Thymus (tissue), 11 donors: ENCODE measurements around the gene IGSF9B. TPM values are rescaled to one million over a fixed set of nuclear protein-coding genes. Genes with fewer than 3 reads are reported as not detected.

Source experiments
- DNase-seq, 9 donors: peaks; one replicate each; pipeline ENCODE4 v3.0.0-alpha.2; 2013; ENCODE audit warnings: low spot score in 9 of 9, low read depth in 6 of 9, missing footprints in 1 of 9
- H3K27ac ChIP-seq, 2 donors: one replicate each; pipeline ENCODE4 v1.5.1; 2013; ENCODE audit warnings: control low read depth in 1 of 2, low read depth in 1 of 2, low read length in 1 of 2, mild to moderate bottlenecking in 1 of 2, moderate library complexity in 1 of 2
- H3K27me3 ChIP-seq, 2 donors: one replicate each; pipeline ENCODE4 v1.5.1; 2013; ENCODE audit warnings: low read length in 1 of 2; ENCODE audit not compliant: control insufficient read depth in 2 of 2, insufficient read depth in 1 of 2
- H3K36me3 ChIP-seq, 2 donors: one replicate each; pipeline ENCODE4 v1.5.1; 2013; ENCODE audit warnings: low read length in 1 of 2, mild to moderate bottlenecking in 1 of 2, moderate library complexity in 1 of 2; ENCODE audit not compliant: control insufficient read depth in 2 of 2, insufficient read depth in 2 of 2
- H3K4me1 ChIP-seq, 2 donors: one replicate each; pipeline ENCODE4 v1.5.1; 2013; ENCODE audit warnings: low read length in 2 of 2; ENCODE audit not compliant: control insufficient read depth in 2 of 2, insufficient read depth in 2 of 2
- H3K4me3 ChIP-seq, 2 donors: one replicate each; pipeline ENCODE4 v1.5.1; 2013; ENCODE audit warnings: low read length in 2 of 2, control low read depth in 1 of 2, mild to moderate bottlenecking in 1 of 2
- H3K9me3 ChIP-seq, 2 donors: one replicate each; pipeline ENCODE4 v1.5.1; 2013; ENCODE audit warnings: low read length in 1 of 2, mild to moderate bottlenecking in 1 of 2; ENCODE audit not compliant: control insufficient read depth in 2 of 2, insufficient read depth in 1 of 2
- whole genome bisulfite sequencing: extraction: QIAGEN DNeasy Blood & Tissue Kit; methylation state at CpG from one replicate; pipeline ENCODE4 v1.1.7; 2013; 5-methylcytosine and 5-hydroxymethylcytosine counted together
- polyA plus RNA-seq: library from polyadenylated mRNA; stranded (reverse); fragments of 200-250 nt; gene quantifications from one replicate; pipeline ENCODE4 v1.2.3, GENCODE V29; 2013
- total RNA-seq: library from RNA; stranded (reverse); fragments of 120-200 nt; gene quantifications from one replicate; pipeline ENCODE4 v1.2.4, GENCODE V29; 2013
- donor health status: healthy.

The IGSF9B gene
- total and polyA plus RNA-seq, 2 donors = 1.6 to 1.8 TPM

DNA sequence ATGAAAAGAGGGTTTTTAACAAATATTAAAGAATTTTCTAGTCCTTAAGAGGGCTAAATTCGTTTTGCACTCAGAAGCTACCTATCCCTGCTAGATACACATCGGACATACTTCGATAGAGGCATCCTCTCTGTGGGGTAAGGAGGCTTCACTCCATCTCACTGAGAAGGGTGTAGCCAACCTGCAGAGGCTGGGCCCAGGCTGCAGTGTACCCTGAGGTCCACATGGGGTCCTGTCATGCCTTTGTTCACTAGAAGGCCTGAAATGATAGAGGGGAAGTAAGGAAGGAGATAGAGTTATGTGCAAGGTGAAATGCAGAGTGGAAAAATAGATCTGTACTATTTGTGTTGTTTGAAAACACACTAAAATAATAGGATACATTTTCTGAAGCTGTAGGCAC lies 45.6 kb downstream of the IGSF9B start:
- 91% methylated on average over 3 of the region's 3 CpGs for WGBS
- DNase-seq = no peak
- peaks cover 0 to 5% of the 10 kb centered on the region in 2 donors for H3K27me3 ChIP-seq
- no peaks in the 10 kb centered on the region for H3K4me1 ChIP-seq
- H3K9me3 ChIP-seq = peaks cover 0 to 1% of the 10 kb centered on the region in 2 donors
- H3K36me3 ChIP-seq = no peaks in the 10 kb centered on the region
- H3K27ac ChIP-seq = no peak overlapping the region
- no peak overlapping the region for H3K4me3 ChIP-seq

DNA sequence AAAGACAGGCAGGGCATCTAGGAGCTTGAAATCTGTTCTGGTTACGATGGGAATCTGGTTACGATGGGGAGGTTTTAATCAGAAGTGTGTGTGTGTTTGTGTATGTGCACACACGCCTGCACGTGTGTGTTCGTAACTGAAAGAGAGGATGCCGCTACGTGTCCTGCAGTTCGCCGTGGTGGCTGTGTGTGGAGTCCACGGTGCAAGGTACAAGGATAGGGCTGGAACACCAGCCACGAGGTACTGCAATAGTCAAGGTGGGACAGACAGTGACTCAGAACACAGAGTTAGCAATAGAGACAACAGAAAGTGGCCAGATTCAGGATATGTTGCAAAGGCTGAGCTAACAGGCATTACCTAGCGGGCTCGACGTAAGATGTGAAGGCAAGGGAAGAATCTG lies 46.7 kb downstream of the IGSF9B start:
- DNase-seq = no peak
- 96% methylated on average over 14 of the region's 14 CpGs for WGBS
- no peaks in the 10 kb centered on the region for H3K36me3 ChIP-seq
- H3K4me3 ChIP-seq = no peak overlapping the region
- no peaks in the 10 kb centered on the region for H3K27me3 ChIP-seq
- H3K4me1 ChIP-seq = no peaks in the 10 kb centered on the region
- no peak overlapping the region for H3K27ac ChIP-seq
- H3K9me3 ChIP-seq = peaks cover 0 to 1% of the 10 kb centered on the region in 2 donors

GRCh38 chr11:133908827-133909226 lies 47.9 kb downstream of the IGSF9B start:
- DNase-seq = no peak
- H3K4me3 ChIP-seq = no peak overlapping the region
- H3K36me3 ChIP-seq = no peaks in the 10 kb centered on the region
- 96% methylated on average over 16 of the region's 16 CpGs for WGBS
- peaks cover 0 to 1% of the 10 kb centered on the region in 2 donors for H3K9me3 ChIP-seq
- no peak overlapping the region for H3K27ac ChIP-seq
- H3K4me1 ChIP-seq = no peaks in the 10 kb centered on the region
- no peaks in the 10 kb centered on the region for H3K27me3 ChIP-seq

- WGBS = 96% methylated on average over 24 of the region's 24 CpGs
- peaks cover 0 to 1% of the 10 kb centered on the region in 2 donors for H3K9me3 ChIP-seq
- H3K4me3 ChIP-seq = no peak overlapping the region
- DNase-seq = no peak
- no peak overlapping the region for H3K27ac ChIP-seq
- no peaks in the 10 kb centered on the region for H3K36me3 ChIP-seq
- no peaks in the 10 kb centered on the region for H3K4me1 ChIP-seq
- H3K27me3 ChIP-seq = no peaks in the 10 kb centered on the region
These were observed 48.9 kb downstream of the IGSF9B start for GRCh38 chr11:133907841-133908241.

DNA sequence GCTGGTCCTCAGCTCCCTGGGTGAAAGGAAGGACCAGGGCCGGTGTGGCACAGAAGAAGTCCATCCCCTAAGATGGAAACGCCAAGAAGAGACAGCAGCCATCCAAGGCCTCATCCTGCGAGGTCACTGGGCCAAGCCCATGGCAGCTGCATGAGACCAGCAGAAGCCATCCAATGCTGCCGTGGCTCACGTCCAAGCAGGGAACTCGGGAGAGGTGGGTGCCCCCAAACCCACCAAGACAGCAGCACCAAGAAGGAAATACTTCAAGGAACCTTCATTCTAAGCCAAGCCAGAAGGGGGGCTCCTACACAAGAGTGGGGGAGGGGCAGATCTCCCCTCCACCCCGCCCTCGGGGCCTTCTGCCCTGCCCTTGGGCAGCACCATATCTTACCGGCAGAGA lies 49.6 kb downstream of the IGSF9B start:
- no peaks in the 10 kb centered on the region for H3K4me1 ChIP-seq
- no peak for DNase-seq
- no peaks in the 10 kb centered on the region for H3K27me3 ChIP-seq
- no peak overlapping the region for H3K27ac ChIP-seq
- no peak overlapping the region for H3K4me3 ChIP-seq
- H3K9me3 ChIP-seq = peaks cover 0 to 1% of the 10 kb centered on the region in 2 donors
- WGBS = 97% methylated on average over 9 of the region's 9 CpGs
- H3K36me3 ChIP-seq = no peaks in the 10 kb centered on the region

GRCh38 chr11:133906746-133907145 lies 50.0 kb downstream of the IGSF9B start:
- Histone ChIP-seq H3K4me1 (no peaks in the 10 kb centered on the region), H3K27me3 (no peaks in the 10 kb centered on the region), H3K9me3 (peaks cover 0 to 1% of the 10 kb centered on the region in 2 donors), H3K4me3 (no peak overlapping the region), H3K36me3 (no peaks in the 10 kb centered on the region), H3K27ac (no peak overlapping the region)
- 96% methylated on average over 13 of the region's 13 CpGs for WGBS
- no peak for DNase-seq

- Histone ChIP-seq H3K4me3 (no peak overlapping the region), H3K9me3 (peaks cover 0 to 1% of the 10 kb centered on the region in 2 donors), H3K27me3 (no peaks in the 10 kb centered on the region), H3K4me1 (no peaks in the 10 kb centered on the region), H3K27ac (no peak overlapping the region), H3K36me3 (no peaks in the 10 kb centered on the region)
- no peak for DNase-seq
- WGBS = 96% methylated on average over 15 of the region's 15 CpGs
These were observed 50.5 kb downstream of the IGSF9B start for GRCh38 chr11:133906241-133906640.

DNA sequence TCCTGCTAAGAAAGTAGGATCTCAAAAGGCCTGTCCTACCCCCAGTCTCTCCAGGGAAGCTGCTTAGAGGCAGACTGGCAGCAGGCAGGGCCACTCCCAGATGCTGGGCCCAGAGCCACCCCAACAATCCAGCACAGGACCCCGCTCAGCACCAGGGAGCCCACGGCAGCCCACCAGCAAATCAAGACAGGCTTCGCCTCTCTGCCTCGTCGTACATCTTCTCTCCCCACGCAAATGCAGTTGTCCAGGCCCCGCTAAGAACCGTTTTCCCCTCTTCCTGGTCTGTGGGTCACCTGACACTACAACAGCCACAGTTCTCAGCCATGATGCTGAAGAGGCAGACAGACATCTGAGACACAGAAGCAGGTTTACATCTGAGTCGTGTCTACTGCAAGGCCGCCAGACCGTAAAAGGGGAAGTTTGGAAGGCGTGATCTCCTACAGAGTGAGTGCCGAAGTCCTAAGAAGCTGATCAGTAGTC lies 51.1 kb downstream of the IGSF9B start:
- 87% methylated on average over 13 of the region's 13 CpGs for WGBS
- H3K4me1 ChIP-seq = no peaks in the 10 kb centered on the region
- no peak overlapping the region for H3K4me3 ChIP-seq
- no peaks in the 10 kb centered on the region for H3K36me3 ChIP-seq
- DNase-seq = no peak
- H3K9me3 ChIP-seq = peaks cover 0 to 1% of the 10 kb centered on the region in 2 donors
- H3K27me3 ChIP-seq = no peaks in the 10 kb centered on the region
- no peak overlapping the region for H3K27ac ChIP-seq

DNA sequence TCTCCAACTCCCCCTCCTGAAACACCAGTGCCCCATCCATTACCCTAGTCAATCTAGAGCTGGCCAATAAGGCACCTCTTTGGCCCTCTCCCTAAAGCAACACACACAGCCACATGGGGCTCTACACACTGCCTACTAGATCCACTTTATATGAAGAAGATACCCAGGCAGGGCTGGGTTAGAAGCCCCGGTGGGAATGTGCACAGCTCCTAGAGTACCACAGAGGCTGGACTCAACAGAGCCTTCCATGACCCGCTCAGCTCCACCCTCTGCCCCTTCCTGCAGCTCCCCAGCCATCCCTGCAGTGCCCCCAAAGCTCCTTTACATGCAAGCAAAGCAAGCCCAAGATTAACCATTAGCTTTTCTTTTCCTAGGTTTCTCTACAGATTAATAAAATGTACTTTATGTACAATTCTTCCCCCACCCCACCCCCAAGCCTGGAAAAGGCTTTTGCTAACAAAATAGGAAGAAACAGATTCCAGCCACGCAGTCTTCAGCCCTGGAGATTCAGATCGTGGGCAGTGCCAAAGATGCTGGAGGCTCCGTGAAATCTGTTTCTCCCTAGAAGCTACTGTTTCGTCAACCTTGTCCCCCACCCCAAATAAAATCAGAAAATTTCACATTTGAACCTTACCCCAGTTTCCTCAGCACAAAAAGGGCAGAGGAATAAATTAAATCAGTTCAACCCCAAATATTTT lies 51.8 kb downstream of the IGSF9B start:
- WGBS = 94% methylated on average over 6 of the region's 6 CpGs
- H3K36me3 ChIP-seq = no peaks in the 10 kb centered on the region
- no peak overlapping the region for H3K27ac ChIP-seq
- H3K27me3 ChIP-seq = no peaks in the 10 kb centered on the region
- no peak overlapping the region for H3K4me3 ChIP-seq
- no peaks in the 10 kb centered on the region for H3K4me1 ChIP-seq
- DNase-seq = no peak
- H3K9me3 ChIP-seq = peaks cover 0 to 1% of the 10 kb centered on the region in 2 donors
